HG03432 (cell line): Measurements from ENCODE around the gene KCNJ1.
A peak's percentile ranks its signal among the peaks of the same experiment; 100 is the strongest.

Experiments used
- ATAC-seq: cut with Tn5 transposase; IDR thresholded peaks from one replicate; pipeline ENCODE4 v1.9.1; 2021; ENCODE audit warnings: mild to moderate bottlenecking, moderate library complexity; ENCODE audit not compliant: unreplicated experiment

Gene KCNJ1

GRCh38 chr11:128902515-128903066 lies 35.5 kb upstream of the KCNJ1 start:
- ATAC-seq: no peak

GRCh38 chr11:128901653-128902514 lies 34.8 kb upstream of the KCNJ1 start:
- no peak for ATAC-seq

- no peak for ATAC-seq
These were observed 33.4 kb upstream of the KCNJ1 start for GRCh38 chr11:128900468-128900867.

- ATAC-seq: no peak
These were observed 31.7 kb upstream of the KCNJ1 start for GRCh38 chr11:128898580-128899344.

- ATAC-seq: no peak
These were observed 30.7 kb upstream of the KCNJ1 start for GRCh38 chr11:128897826-128898225.

GRCh38 chr11:128896356-128896755 lies 29.3 kb upstream of the KCNJ1 start:
- no peak for ATAC-seq

- no peak for ATAC-seq
These were observed 28.4 kb upstream of the KCNJ1 start for GRCh38 chr11:128895526-128895925.

- no peak for ATAC-seq
These were observed 27.6 kb upstream of the KCNJ1 start for GRCh38 chr11:128894685-128895084.

GRCh38 chr11:128894286-128894681 lies 27.2 kb upstream of the KCNJ1 start:
- peak; percentile 1 for ATAC-seq

- ATAC-seq: peak; percentile 67
These were observed 26.6 kb upstream of the KCNJ1 start for GRCh38 chr11:128893578-128894285.

- no peak for ATAC-seq
These were observed 25.9 kb upstream of the KCNJ1 start for GRCh38 chr11:128892866-128893565.

- no peak for ATAC-seq
These were observed 24.9 kb upstream of the KCNJ1 start for GRCh38 chr11:128891913-128892398.

GRCh38 chr11:128890543-128891368 lies 23.7 kb upstream of the KCNJ1 start, which contains the start of gene KCNJ5:
TSS of gene KCNJ5 (plus strand) at chr11:128891356. CDS start at chr11:128911274, 19,918 bp downstream.
- peak; percentile 24 for ATAC-seq

- ATAC-seq: peak; percentile 2
These were observed 23.1 kb upstream of the KCNJ1 start for GRCh38 chr11:128890216-128890542.

GRCh38 chr11:128889657-128890213 lies 22.6 kb upstream of the KCNJ1 start:
- ATAC-seq: no peak

- ATAC-seq: no peak
These were observed 21.2 kb upstream of the KCNJ1 start for GRCh38 chr11:128888034-128888985.

- peak; percentile 54 for ATAC-seq
These were observed 19.5 kb upstream of the KCNJ1 start for GRCh38 chr11:128886406-128887124.
